HG03520 (cell line): ENCODE data around the gene NT5C1A.

Source experiments
- ATAC-seq: cut with Tn5 transposase; IDR thresholded peaks from one replicate; pipeline ENCODE4 v1.9.1; 2021; ENCODE audit warnings: mild to moderate bottlenecking, moderate library complexity; ENCODE audit not compliant: unreplicated experiment

The NT5C1A gene

DNA sequence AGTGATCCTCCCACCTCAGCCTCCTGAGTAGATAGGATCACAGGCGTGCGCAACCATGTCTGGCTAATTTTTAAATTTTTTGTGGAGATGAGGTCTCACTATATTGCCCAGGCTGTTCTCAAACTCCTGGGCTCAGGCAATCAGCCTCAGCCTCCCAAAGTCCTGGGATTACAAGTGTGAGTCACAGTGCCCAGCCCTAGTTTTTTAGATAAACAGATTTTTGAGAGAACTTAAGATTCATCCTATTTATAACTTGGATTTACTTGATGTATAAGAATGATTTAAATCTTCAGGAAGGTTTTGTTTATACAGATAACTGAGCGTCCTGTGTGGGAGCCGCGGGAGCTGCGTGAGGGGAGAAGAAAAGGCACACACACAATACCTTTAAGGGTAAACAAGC lies 58.7 kb downstream of the NT5C1A start:
- ATAC-seq: no peak

DNA sequence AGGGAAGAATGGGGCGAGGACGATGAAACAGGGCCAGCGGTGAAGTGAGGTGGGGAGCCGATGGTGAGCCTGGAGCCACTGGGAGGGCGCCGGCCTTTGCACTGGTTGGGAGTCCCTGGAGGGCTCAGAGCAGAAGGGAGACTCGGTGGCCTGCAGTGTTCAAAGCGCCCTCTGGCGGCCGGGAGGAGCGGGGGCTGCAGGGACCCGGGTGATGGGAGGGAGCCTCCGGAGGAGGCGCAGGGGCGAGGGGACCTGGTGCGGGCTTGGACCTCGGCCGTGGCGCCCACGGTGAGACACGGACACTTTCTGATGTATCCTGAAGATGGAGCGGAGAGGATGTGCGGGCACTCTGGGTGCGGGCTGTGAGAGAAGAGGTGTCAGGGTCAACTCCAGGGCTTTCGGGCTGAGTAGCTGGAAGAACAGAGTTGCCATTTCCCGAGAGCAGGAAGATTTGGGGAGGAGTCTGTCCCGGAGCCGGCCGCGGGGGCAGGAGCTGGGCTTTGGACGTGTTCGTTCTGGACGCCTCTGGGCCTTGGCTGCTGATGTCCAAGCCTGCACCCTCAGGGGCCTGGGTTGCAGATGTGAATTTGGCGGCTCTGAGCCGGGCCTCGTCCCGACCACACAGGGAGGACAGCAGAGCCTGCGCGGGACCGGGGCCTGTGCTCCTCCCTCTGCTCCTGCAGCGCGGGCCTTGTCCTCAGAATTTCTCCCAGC lies 62.1 kb downstream of the NT5C1A start:
- no peak for ATAC-seq
